Central memory CD8-positive, alpha-beta T cell (primary cell): ENCODE measurements around the gene ITFG1.

Source experiments
- ATAC-seq: fragments of 150-1000 bp; cut with Tn5 transposase; replicated peaks from 2 replicates; pipeline ENCODE4 v1.10.0; 2022; ENCODE audit warnings: mild to moderate bottlenecking, moderate FRiP score, moderate number of reproducible peaks; ENCODE audit not compliant: poor library complexity, severe bottlenecking; ENCODE audit errors: extremely low read depth
- DNase-seq, 2 donors: peaks; one replicate each; pipeline ENCODE4 v3.0.0; 2021; ENCODE audit warnings: low spot score in 2 of 2
- H3K27ac Mint-ChIP-seq: one replicate; pipeline ENCODE4 v1.8.0; 2022; ENCODE audit warnings: low read depth, mild to moderate bottlenecking, moderate library complexity, mixed read lengths
- H3K27me3 Mint-ChIP-seq: one replicate; pipeline ENCODE4 v1.8.0; 2022; ENCODE audit warnings: mixed read lengths
- H3K36me3 Mint-ChIP-seq: one replicate; pipeline ENCODE4 v1.8.0; 2022; ENCODE audit warnings: mild to moderate bottlenecking, moderate library complexity, mixed read lengths; ENCODE audit not compliant: insufficient read depth
- H3K4me1 Mint-ChIP-seq: one replicate; pipeline ENCODE4 v1.8.0; 2022; ENCODE audit warnings: mixed read lengths
- H3K4me3 Mint-ChIP-seq: one replicate; pipeline ENCODE4 v1.8.0; 2022; ENCODE audit warnings: mild to moderate bottlenecking, moderate library complexity, mixed read lengths
- H3K9me3 Mint-ChIP-seq: one replicate; pipeline ENCODE4 v1.8.0; 2022; ENCODE audit warnings: mixed read lengths

The ITFG1 gene

GRCh38 chr16:47460711-47461597 is at the start of gene ITFG1, which contains the start of gene PHKB:
ITFG1 (minus strand) TSS chr16:47461063; CDS start chr16:47461045, 18 bp downstream.
PHKB (plus strand) TSS chr16:47461331; CDS start chr16:47461351, 20 bp downstream.
- ATAC-seq (peak; percentile 97), DNase-seq (peak; percentile 93 to 95)
- H3K4me3 Mint-ChIP-seq, result peak within 1 kb of the TSS; percentile 86
- no peaks in the 10 kb centered on the region for H3K27me3 Mint-ChIP-seq
- peaks cover 31% of the 10 kb centered on the region for H3K36me3 Mint-ChIP-seq
- H3K27ac Mint-ChIP-seq, result peak within 1 kb of the TSS; percentile 97
- H3K9me3 Mint-ChIP-seq, result no peaks in the 10 kb centered on the region
- peaks cover 50% of the 10 kb centered on the region for H3K4me1 Mint-ChIP-seq

DNA sequence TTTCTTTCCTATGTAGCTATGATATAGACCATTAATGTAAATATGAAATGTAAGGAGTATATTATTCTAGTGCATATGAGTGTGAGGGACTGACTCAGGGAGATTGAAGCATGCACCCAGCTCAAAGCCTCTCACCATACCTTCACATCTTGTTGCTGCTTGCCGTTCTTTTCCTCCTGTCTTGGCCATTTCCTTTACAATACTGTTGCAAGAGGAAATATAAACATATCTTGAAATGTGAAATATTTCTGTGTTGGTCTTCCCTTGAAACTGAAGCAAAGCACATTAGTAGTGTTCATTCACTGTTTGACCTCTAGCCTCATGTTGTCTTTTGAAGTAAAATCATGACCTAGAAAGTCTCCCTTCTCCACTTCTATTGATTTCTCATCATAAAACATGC is 46.8 kb upstream of the ITFG1 start:
- no peaks in the 10 kb centered on the region for H3K27me3 Mint-ChIP-seq
- no peak overlapping the region for H3K4me3 Mint-ChIP-seq
- no peaks in the 10 kb centered on the region for H3K4me1 Mint-ChIP-seq
- DNase-seq (no peak), ATAC-seq (no peak)
- H3K36me3 Mint-ChIP-seq, result peaks cover 20% of the 10 kb centered on the region
- no peaks in the 10 kb centered on the region for H3K9me3 Mint-ChIP-seq
- H3K27ac Mint-ChIP-seq, result no peak overlapping the region

GRCh38 chr16:47506800-47507199 is 45.9 kb upstream of the ITFG1 start:
- Mint-ChIP-seq H3K9me3 (no peaks in the 10 kb centered on the region), H3K36me3 (peaks cover 17% of the 10 kb centered on the region), H3K27me3 (no peaks in the 10 kb centered on the region), H3K27ac (no peak overlapping the region), H3K4me1 (no peaks in the 10 kb centered on the region), H3K4me3 (no peak overlapping the region)
- no peak for DNase-seq
- ATAC-seq, result no peak

GRCh38 chr16:47504599-47504998 is 43.7 kb upstream of the ITFG1 start:
- H3K4me1 Mint-ChIP-seq, result no peaks in the 10 kb centered on the region
- DNase-seq (no peak), ATAC-seq (no peak)
- H3K27me3 Mint-ChIP-seq, result no peaks in the 10 kb centered on the region
- H3K9me3 Mint-ChIP-seq, result no peaks in the 10 kb centered on the region
- H3K4me3 Mint-ChIP-seq, result no peak overlapping the region
- peaks cover 19% of the 10 kb centered on the region for H3K36me3 Mint-ChIP-seq
- H3K27ac Mint-ChIP-seq, result no peak overlapping the region

DNA sequence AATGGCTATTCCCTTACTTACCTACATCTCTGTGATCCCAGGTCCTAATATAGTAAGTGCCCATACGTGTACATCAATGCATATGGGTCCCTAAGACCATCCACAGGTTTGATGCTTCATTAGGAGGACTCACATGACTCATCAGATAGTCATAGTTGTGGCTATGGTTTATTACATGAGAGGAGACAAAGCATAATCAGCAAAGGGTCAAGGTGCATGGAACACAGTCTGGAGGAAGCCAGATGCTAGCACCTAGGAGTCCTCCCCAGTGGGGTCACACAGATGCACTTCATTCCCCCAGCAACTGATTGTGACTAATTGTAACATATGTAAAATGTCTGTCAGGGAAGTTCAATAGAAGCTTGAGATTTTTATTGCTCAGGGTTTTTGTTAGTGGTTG is 43.1 kb upstream of the ITFG1 start:
- no peak for ATAC-seq
- H3K36me3 Mint-ChIP-seq, result peaks cover 25% of the 10 kb centered on the region
- no peaks in the 10 kb centered on the region for H3K4me1 Mint-ChIP-seq
- H3K9me3 Mint-ChIP-seq, result no peaks in the 10 kb centered on the region
- no peak overlapping the region for H3K4me3 Mint-ChIP-seq
- H3K27ac Mint-ChIP-seq, result no peak overlapping the region
- DNase-seq, result no peak
- H3K27me3 Mint-ChIP-seq, result no peaks in the 10 kb centered on the region

- DNase-seq (no peak), ATAC-seq (no peak)
- Mint-ChIP-seq H3K27ac (no peak overlapping the region), H3K36me3 (peaks cover 27% of the 10 kb centered on the region), H3K9me3 (no peaks in the 10 kb centered on the region), H3K4me3 (no peak overlapping the region), H3K4me1 (no peaks in the 10 kb centered on the region), H3K27me3 (no peaks in the 10 kb centered on the region)
Observed at GRCh38 chr16:47499700-47500264, 38.9 kb upstream of the ITFG1 start.

- H3K4me1 Mint-ChIP-seq, result no peaks in the 10 kb centered on the region
- H3K9me3 Mint-ChIP-seq, result no peaks in the 10 kb centered on the region
- H3K36me3 Mint-ChIP-seq, result peaks cover 27% of the 10 kb centered on the region
Observed at GRCh38 chr16:47499080-47499699, 38.3 kb upstream of the ITFG1 start.

GRCh38 chr16:47493381-47494337 is 32.8 kb upstream of the ITFG1 start:
- H3K9me3 Mint-ChIP-seq, result no peaks in the 10 kb centered on the region
- no peak overlapping the region for H3K27ac Mint-ChIP-seq
- H3K27me3 Mint-ChIP-seq, result no peaks in the 10 kb centered on the region
- DNase-seq (no peak), ATAC-seq (no peak)
- peaks cover 7% of the 10 kb centered on the region for H3K36me3 Mint-ChIP-seq
- H3K4me1 Mint-ChIP-seq, result peaks cover 22% of the 10 kb centered on the region
- no peak overlapping the region for H3K4me3 Mint-ChIP-seq

More at GRCh38 chr16:47499080-47499699, 38.3 kb upstream of the ITFG1 start:
- DNase-seq (no peak), ATAC-seq (no peak)
- no peak overlapping the region for H3K27ac Mint-ChIP-seq
- no peak overlapping the region for H3K4me3 Mint-ChIP-seq
- no peaks in the 10 kb centered on the region for H3K27me3 Mint-ChIP-seq

DNA sequence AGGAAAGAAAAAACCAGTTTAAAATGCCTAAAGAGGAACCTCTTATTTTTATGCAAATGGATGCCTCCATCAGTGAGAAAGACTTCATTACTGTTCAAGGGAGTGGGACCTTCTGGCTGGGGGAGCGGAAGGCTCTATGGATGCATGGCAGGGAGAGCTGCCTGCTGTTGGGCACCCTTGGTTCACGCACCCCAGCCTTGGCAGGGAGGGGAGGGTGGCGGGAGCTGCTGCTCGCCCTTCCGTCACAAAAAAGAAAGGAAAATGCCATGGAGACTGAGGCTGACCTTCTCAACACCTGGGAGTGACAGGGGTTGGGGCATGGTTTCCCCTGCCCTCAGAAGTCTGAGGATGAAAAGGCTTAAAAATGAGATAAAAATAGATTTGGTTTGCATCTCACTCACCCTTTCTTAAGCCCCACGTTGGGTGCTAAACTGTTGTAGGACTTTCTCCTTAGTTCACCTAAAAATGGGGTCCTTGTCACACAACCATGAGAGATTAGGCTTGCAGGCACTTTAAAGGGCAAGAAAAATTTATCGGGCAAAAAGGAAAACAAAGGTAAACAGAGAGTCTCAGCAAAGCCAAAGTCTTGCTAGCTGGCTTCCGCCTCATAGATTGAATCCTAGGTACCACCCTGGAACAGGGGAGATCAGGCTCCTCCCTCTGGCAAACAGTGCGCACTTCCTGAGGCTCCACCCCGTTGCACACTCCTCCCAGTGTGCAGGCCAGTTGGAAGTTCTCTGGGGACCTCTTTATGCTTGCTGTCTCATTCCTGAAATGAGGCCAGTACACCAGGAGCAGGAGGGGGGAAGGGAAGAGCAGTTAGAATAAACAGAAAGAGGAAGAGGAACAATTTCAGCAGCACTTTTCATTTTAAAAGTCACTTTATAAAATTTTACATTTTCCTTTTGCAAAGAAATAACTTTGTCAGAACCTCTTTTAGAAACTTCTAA is 31.8 kb upstream of the ITFG1 start:
- H3K27ac Mint-ChIP-seq, result no peak overlapping the region
- H3K36me3 Mint-ChIP-seq, result peaks cover 3% of the 10 kb centered on the region
- DNase-seq (no peak), ATAC-seq (no peak)
- no peaks in the 10 kb centered on the region for H3K9me3 Mint-ChIP-seq
- H3K4me3 Mint-ChIP-seq, result no peak overlapping the region
- no peaks in the 10 kb centered on the region for H3K27me3 Mint-ChIP-seq
- H3K4me1 Mint-ChIP-seq, result peaks cover 22% of the 10 kb centered on the region

DNA sequence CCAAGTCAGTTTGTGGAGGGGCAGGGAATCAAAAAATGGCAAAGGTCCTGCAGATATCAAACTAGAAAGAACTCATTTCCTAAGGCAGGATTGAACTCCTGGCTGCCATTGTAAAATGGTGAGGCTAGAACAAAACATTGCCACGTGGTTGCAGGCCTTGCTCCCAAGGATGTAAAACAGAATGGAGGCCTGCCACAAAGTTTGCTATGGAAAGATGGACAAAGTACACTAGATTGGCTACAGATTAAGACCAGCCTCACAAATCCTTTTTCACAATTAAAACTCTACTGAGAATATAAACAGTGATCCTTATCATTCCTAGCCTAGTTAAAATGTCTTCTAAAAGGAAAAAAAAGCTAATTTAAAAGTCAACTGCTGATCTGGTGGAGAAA is 31.2 kb upstream of the ITFG1 start:
- no peak for ATAC-seq
- Mint-ChIP-seq H3K4me3 (no peak overlapping the region), H3K36me3 (peaks cover 3% of the 10 kb centered on the region), H3K4me1 (peaks cover 22% of the 10 kb centered on the region), H3K27me3 (no peaks in the 10 kb centered on the region), H3K9me3 (no peaks in the 10 kb centered on the region), H3K27ac (no peak overlapping the region)
- DNase-seq, result no peak

DNA sequence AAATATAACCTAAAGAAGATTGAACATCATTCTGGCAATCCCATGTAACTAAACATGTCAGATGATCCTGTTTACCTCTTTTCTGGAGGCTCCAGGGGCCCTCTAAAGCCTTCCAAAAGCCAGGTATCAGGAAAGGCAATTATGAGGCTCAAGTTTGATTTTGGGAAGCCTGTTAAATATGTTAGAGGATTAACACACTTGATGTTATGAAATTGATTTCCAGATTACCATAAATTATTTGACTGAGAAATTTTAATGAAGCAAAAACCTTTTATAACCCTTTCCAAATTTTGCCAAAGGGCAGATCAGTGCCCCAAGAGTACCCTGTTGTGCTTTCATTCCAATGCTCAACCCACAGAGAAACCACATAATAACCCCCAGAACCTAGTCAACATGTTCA is 29.6 kb upstream of the ITFG1 start:
- peaks cover 28% of the 10 kb centered on the region for H3K4me1 Mint-ChIP-seq
- H3K27ac Mint-ChIP-seq, result no peak overlapping the region
- no peaks in the 10 kb centered on the region for H3K9me3 Mint-ChIP-seq
- H3K27me3 Mint-ChIP-seq, result no peaks in the 10 kb centered on the region
- H3K36me3 Mint-ChIP-seq, result peaks cover 2% of the 10 kb centered on the region
- H3K4me3 Mint-ChIP-seq, result no peak overlapping the region
- ATAC-seq (no peak), DNase-seq (no peak)
